HG03175 (cell line): ENCODE measurements around the gene BCDIN3D.
"Not testable (repeated sequence)": the region's sequence is repeated elsewhere in the genome, so short reads cannot be mapped to it uniquely, and the experiment has no call there.

ENCODE experiments used
- ATAC-seq: cut with Tn5 transposase; IDR thresholded peaks from one replicate; pipeline ENCODE4 v1.9.1; 2021; ENCODE audit warnings: mild to moderate bottlenecking, moderate library complexity; ENCODE audit not compliant: unreplicated experiment

BCDIN3D gene

GRCh38 chr12:49842519-49843352 is at the start of gene BCDIN3D:
TSS of gene BCDIN3D (minus strand) at chr12:49843106. CDS start at chr12:49843087, 19 bp downstream.
- ATAC-seq: peak; percentile 87

- no peak for ATAC-seq
Measured at GRCh38 chr12:49892084-49892731, 49.3 kb upstream of the BCDIN3D start.

- no peak for ATAC-seq
Measured at GRCh38 chr12:49891476-49891875, 48.6 kb upstream of the BCDIN3D start.

GRCh38 chr12:49891012-49891411 is 48.1 kb upstream of the BCDIN3D start:
- ATAC-seq: no peak

- no peak for ATAC-seq
Measured at GRCh38 chr12:49890096-49890461, 47.2 kb upstream of the BCDIN3D start.

- no peak for ATAC-seq
Measured at GRCh38 chr12:49889361-49890095, 46.6 kb upstream of the BCDIN3D start.

GRCh38 chr12:49888461-49889151 is 45.7 kb upstream of the BCDIN3D start:
- ATAC-seq: no peak

- ATAC-seq: no peak
Measured at GRCh38 chr12:49887536-49888401, 44.9 kb upstream of the BCDIN3D start.

- no peak for ATAC-seq
Measured at GRCh38 chr12:49887091-49887490, 44.2 kb upstream of the BCDIN3D start.

- no peak for ATAC-seq
Measured at GRCh38 chr12:49885663-49886461, 43.0 kb upstream of the BCDIN3D start.

- no peak for ATAC-seq
Measured at GRCh38 chr12:49885118-49885517, 42.2 kb upstream of the BCDIN3D start.

GRCh38 chr12:49882851-49883464 is 40.1 kb upstream of the BCDIN3D start:
- ATAC-seq: no peak

- no peak for ATAC-seq
Measured at GRCh38 chr12:49882248-49882850, 39.4 kb upstream of the BCDIN3D start.

- no peak for ATAC-seq
Measured at GRCh38 chr12:49881415-49882247, 38.7 kb upstream of the BCDIN3D start.

GRCh38 chr12:49880756-49881414 is 38.0 kb upstream of the BCDIN3D start:
- no peak for ATAC-seq

GRCh38 chr12:49879065-49879464 is 36.2 kb upstream of the BCDIN3D start:
- not testable (repeated sequence) for ATAC-seq

GRCh38 chr12:49878021-49878420 is 35.1 kb upstream of the BCDIN3D start:
- no peak for ATAC-seq
